Activated CD4-positive, CD25-positive, alpha-beta regulatory T cell treated with anti-CD3 and anti-CD28 coated beads, Interleukin-2, amount 50 U/mL, for 72 hours (primary cell): ENCODE results near the gene GRID2.
A peak's percentile ranks its signal among the peaks of the same experiment; 100 is the strongest.

Source experiments
- DNase-seq: peaks from one replicate; pipeline ENCODE4 v3.0.0; 2021

The GRID2 gene

DNA sequence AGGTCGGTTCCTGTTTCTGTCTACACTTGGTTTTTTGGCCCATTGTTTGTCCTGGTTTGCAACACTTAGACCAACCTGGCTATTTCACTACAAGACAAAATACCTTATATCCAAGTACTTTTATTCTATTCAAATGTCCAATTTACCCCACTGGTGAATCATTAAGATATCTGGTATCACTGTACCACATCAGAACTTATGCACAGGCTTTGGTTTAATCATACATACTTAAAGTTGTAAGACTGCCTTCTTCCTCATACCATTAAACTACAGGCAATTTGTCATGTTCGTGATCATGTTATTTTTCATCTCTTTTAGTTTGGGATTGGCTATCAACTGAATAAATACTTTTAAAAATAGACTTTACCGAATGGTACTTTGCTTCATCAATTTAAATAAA is 1471.8 kb downstream of the GRID2 start:
- DNase-seq: no peak

DNA sequence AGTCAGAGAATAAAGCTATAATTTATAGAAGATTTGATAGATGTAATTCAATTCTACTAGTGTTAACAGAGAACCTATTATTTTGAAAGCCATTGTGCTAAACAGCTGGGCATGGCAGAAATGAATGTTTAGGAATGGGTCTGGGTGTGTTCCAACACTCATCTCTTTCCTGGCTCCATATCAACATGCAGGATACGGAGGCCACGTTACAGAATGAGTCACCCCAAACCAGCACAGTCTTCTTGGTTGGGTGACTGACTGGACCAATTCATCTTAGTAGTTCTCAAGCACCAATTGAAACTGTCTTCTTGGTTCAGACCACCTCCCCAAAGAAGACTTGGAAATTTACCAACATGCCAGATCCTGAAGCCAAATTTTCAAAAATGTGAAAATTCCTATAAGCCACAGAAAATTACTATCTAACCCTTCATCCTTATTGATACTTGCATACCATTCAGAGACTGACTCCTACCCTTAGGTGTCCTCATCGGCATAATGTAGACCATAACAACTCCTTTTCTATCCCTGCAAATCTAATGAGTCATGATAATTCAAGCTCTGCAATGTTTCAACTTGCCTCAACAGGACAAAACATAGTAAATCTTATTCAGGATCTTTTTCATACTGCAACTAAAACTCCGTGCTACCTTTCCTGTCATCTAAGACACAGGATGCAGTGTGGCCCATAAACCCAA is 1472.8 kb downstream of the GRID2 start:
- DNase-seq: no peak

DNA sequence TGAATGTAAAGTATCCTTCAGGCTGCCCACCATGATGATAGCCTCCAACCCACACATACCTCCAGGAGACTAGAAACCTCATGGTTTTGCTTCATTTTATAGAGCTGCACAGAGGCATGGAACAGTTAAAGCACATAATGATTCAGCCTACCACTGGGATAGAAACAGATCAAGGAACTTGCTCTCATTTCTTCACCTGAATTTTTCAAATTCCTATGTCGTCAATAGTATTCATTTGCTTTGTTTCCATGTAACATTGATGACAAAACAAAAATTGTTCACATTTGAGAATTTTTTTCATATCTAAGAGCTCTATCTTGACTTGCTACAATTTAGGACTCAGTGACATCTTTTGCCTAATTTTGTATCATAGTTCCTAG is 1473.3 kb downstream of the GRID2 start:
- DNase-seq: no peak

DNA sequence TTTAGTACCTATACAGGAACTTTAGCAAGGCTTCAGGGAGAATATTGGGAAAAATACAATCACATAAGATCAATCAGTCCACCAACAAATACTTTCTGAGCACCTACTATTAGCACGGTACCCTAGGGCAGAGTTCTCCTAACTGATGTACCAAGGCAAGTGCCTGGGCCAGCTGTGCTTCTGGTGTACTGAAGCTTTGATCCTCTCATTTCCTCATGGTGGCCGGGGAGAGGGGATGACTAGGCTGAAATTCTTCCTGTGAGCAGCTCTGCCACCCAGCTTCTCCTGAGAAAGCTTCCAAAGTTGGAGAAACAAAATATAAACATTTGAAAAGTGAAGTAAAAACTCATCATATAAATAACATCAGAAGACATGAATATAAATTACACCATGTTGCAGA is 1475.5 kb downstream of the GRID2 start:
- DNase-seq: no peak

DNA sequence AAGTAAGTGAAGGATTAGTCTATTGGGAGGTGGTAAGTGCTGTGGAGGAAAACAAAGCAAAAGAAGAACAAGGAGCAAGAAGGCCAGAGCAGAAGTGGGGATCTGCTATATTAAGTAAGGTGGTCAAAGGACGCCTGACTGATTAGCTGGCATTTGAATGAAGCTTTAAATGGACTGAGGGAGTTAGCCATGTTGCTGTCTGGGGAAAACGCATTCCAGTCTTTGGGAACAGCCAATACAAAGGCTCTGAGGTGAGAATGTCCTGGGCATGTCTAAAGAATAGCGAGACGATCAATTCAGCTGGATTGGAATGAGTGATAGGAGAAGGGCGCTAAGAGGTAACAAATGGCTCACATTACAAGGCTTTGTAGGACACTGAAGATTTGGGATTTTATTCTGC is 1476.3 kb downstream of the GRID2 start:
- DNase-seq: no peak

DNA sequence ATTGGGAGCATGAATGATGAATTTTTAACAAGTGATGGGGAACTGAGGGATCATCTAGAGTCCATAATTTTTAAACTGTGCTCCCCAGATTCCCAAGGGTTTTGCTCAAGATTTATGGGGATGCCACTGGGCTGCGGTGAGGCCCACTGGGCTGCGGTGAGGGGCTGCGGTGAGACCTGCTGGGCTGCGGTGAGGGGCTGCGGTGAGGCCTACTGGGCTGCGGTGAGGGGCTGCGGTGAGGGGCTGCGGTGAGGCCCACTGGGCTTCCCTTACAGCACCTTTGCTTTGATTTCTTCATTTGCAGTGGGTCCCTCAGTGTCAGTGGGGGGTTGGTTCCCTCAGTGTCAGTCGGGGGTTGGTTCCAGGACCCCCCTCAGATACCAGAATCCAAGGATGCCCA is 1477.4 kb downstream of the GRID2 start:
- no peak for DNase-seq

DNA sequence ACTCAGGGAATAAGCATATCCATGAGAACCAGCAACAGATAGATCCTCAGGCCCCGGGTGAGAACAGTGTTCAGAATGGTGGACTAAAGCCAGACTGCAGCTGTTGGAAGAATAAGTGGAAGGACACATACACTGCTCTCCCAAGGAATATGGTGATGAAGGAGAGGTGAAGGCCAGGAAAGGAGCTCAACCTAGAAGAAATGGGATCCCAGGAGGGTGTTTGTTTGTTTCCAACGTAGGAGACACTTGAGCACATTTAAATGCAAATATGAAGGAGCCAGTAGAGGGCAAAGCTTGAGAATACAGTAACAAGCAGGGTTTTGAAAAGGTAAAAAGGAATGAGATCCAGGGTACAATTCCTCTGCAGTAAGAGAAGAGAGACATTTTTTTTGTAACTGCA is 1482.4 kb downstream of the GRID2 start:
- DNase-seq: no peak

DNA sequence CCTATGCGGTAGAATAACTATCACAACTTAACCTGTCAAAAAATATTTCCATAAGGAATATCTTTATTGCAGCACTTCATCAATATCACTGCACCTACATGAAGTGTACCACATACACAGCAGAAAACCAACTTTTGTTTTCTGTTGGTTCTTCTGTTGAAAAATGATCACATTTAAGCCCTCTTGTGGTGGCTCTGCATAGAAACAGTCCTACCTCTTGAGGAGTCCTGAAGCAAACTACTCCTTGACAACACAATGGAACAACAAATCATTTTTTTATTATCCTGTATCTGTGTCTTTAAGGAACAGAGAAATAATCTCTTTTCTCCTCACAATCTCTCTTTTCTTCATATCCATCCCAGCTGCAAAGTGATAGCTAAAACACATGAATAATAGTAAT is 1484.9 kb downstream of the GRID2 start:
- no peak for DNase-seq

DNA sequence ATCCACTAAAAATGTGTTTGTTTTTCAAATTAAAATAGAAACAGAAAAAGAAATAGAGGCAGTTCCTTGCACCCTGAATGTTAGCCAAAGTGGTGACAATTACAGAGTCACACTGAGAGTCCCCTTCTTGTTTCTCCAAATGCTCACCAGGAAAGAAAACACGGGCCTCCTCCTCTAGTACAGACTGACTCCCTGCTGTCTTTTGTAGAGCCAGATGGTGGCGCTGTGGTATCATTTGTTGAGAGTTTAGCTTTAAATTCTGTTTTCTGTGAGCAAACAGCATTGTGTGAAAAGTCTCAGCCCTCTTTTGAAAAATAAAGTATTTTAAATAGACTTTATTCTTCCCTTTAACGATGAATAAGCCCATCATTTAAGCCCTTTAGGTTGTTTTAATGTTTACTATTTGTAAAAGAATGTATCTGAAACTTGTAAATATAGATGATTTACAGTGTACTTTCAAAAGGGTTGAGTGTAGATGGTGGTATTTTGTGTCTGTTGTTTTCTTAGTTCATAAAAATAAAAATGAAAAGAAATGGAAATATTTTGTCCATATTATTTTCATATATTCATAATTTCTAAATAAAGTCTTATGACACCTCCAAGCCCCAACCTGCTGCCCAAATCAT is 1487.9 kb downstream of the GRID2 start:
- DNase-seq: peak; percentile 28

DNA sequence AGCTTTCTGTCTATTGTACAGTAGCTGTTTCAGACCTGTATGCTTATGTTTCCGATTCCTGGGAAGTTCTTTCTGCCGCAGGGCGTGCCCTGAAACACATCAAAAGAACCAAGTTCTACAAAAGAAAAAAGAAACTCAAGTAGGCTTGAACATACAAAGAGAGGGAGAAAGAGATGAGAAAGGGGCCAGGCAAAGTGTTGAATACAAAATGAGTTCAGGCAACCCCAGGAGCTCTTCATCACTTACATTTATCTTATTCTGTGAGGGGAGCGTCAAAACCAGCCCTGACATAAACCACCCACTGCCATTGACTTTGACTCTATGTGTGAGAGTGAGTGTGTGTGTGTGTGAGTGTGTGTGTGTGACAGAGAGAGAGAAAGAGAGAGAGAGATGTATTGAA is 1498.3 kb downstream of the GRID2 start:
- no peak for DNase-seq

DNA sequence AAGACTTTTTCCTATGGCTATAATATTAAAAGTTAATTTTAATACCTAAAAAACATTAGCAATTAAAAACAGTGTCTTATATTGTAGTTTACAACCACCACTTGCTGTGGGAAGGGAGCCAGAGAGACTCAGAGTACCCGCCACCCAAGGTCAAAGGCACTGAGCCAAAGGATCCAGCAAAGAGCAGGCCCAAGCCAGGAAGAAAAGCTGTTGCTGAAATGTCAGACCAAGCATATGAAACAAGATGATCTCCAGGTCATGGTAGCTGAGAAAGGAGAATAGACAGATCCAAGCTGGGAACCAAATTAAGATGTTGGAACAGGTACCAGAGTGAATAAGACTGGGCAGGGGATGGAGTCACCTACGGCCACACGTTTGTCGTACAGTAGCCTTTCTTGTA is 1506.0 kb downstream of the GRID2 start:
- DNase-seq: no peak

DNA sequence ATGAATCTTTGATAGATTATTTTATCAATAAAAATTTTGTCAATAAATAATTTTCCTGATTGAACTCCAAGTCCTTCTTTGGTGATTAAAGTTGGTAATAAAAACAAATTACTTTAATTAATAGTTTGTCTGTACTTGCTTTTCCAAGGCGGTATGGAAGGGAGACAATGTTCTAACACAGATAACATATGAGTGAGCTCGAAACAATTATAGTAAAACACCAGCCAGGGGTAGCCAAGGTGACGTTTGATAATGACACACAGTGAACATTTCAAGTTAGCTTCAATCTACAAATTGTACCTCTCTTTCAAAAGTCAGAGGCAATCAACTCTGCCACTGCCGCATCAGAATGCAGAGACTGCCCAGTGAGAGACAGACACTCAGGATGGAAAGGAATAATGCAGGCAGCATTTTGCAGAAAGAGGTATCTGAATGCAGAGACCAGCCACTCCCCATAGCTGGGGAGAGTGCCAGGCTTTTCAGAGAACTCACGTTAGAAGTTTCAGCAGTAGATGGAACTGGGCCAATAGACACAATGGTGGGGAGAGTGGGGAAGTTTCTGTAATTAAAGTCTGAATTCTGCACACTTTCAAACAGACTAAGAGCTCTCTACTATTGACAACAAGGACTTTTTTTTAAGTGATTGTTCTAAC is 1506.7 kb downstream of the GRID2 start:
- no peak for DNase-seq

DNA sequence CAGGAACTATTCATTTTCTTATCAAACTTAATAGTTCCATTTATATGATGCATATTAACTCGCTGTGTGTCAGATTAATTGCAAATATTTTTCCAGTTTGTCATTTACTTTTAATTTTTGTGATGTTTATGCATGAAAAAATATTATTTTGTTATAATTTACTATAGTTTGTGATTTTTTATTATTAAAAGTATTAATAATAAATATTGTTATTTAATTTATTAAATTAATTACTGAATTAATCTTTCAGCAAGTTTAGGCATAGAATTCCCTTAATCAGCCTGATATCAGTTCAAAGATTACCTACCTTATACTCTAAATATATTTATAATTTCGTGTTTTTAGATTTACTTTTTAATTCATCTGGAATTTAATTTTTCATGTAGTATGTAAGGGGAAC is 1509.3 kb downstream of the GRID2 start:
- DNase-seq: no peak

DNA sequence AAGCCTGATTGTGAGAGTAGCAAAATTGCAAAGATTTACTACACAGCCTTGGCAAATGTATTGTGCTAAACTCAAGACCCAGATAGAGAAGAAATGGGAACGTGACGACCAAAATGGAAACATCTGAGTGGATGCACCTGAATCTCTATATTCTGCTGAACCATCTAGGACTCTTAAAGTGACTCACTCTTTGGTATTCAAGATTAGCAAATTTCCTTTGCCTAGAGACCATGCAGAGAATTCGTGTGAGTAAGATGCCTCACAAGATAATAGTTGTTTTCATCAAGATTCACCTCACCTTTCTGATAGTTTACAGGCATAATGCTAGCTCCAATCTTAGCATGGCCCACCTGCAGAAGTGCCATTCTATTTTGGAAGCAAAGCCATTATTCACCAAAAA is 1510.4 kb downstream of the GRID2 start:
- no peak for DNase-seq

DNA sequence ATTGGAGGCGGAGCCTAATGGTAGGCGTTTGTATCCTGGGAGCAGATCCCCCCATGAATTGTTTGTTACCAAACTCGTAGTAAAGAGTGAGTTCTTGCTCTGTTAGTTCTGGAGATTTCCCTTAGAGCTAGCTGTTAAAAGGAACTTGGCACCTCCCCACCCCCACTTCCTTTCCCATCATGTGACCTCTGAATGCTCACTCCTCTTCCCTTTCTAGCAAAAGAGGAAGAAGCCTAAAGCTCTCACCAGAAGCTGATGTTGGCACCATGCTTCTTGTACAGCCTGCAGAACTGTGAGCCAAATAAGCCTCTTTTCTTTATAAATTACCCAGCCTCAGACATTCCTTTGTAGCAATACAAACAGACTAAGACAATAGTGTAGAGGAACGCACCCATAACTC is 1511.0 kb downstream of the GRID2 start:
- no peak for DNase-seq
